Jurkat, Clone E6-1 (cell line): ENCODE data around the gene UHRF1. TPM values are rescaled to one million over a fixed set of nuclear protein-coding genes. Genes with fewer than 3 reads are reported as not detected.
"Not testable (repeated sequence)": the region's sequence is repeated elsewhere in the genome, so short reads cannot be mapped to it uniquely, and the experiment has no call there.

Experiments used
- DNase-seq: peaks from one replicate; pipeline ENCODE4 v3.0.0-alpha.2; 2011; ENCODE audit warnings: low read depth, low spot score
- H3K4me3 ChIP-seq: 2 replicates; pipeline ENCODE4 v1.5.1; 2011; ENCODE audit warnings: mild to moderate bottlenecking, low read length, control low read depth, moderate library complexity
- polyA plus RNA-seq: library from polyadenylated mRNA; unstranded; fragments of >200 nt; gene quantifications from one replicate; pipeline ENCODE4 v1.2.1, GENCODE V29; 2012; ENCODE audit warnings: missing spikeins; ENCODE audit not compliant: insufficient read length, insufficient read depth

UHRF1 gene
- 50.4 TPM for polyA plus RNA-seq

GRCh38 chr19:4909156-4909896 is at the start of gene UHRF1:
Gene UHRF1 (plus strand): TSS chr19:4909501. CDS start chr19:4910886, 1,385 bp downstream.
- peak; percentile 81 for DNase-seq
- peak within 1 kb of the TSS; percentile 98 for H3K4me3 ChIP-seq

GRCh38 chr19:4859697-4860096 is 49.6 kb upstream of the UHRF1 start:
- H3K4me3 ChIP-seq = no peak overlapping the region
- no peak for DNase-seq

GRCh38 chr19:4861147-4861546 is 48.2 kb upstream of the UHRF1 start:
- DNase-seq = no peak

DNA sequence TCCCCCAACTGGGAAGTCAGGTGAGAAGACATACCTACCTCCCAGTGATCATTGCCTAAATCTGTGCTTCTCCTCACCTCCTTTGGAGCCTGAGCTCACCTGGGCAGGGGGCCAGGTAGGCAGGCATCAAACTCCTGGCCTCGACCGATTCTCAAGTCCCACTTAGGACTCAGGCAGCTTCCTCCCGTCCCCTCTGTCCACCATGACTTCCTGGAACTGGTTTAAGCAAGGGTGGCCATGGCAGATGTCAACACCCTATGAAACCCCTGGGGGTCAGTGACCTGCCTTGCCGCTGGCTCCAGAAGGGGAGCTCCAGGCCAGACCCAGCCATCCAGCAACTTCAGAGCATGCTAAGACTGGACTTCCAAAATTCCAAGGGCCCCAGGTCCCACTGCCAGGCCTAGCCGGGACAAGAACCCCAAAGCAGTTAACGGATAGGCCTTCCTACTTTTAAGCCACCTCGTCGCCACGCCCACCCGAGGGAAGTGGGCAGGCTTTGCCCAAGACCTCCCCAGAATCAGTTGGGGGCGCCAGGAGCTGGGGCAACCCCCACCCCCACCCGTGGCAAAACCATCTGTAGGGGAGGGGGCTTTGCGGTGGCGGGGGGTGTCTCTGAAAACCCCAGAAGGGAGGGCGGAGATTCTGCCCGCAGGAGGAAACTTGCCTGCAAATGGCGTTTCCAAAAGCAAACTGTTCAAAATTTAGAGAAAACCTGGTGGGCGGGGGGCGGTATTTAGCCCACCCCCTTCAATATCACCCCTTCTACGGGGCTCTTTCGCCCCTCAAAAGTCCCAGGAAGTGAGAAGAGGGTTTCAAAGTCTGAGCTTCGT is 42.5 kb upstream of the UHRF1 start:
- H3K4me3 ChIP-seq = peak overlapping the region; percentile 72
- DNase-seq = peak; percentile 51

More at GRCh38 chr19:4861147-4861546, 48.2 kb upstream of the UHRF1 start:
- H3K4me3 ChIP-seq = no peak overlapping the region

- peak; percentile 86 for DNase-seq
- peak within 1 kb of the TSS; percentile 72 for H3K4me3 ChIP-seq
Observed at GRCh38 chr19:4867534-4868285, 41.6 kb upstream of the UHRF1 start, which contains the start of gene PLIN3. Gene PLIN3 (minus strand): TSS chr19:4867667. CDS start chr19:4861394, 6,273 bp downstream.

DNA sequence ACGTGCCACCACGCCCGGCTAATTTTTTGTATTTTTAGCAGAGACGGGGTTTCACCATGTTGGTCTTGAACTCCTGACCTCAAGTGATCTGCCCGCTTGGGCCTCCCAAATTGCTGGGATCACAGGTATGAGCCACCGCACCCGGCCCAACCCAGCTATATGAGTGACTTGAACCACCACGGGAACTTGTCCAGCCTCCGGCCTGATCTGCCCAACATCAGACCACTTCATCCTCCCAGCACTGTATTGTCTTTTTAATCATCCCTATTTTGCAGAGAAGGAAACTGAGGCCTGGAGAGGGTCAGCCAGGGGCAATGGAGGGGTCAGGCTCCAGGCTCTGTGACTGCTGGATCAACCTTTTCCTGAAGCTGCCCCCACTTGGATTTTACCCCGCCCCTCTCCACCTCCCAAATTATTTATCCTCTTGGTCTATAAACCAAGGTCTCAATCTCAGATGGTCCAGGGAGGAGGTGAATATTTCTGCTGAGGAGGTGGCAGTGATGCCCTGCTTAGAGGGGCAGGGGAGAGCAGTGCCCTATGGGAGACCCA is 40.9 kb upstream of the UHRF1 start:
- no peak overlapping the region for H3K4me3 ChIP-seq
- DNase-seq = no peak

GRCh38 chr19:4870025-4870700 is 39.1 kb upstream of the UHRF1 start:
- no peak for DNase-seq
- no peak overlapping the region for H3K4me3 ChIP-seq

GRCh38 chr19:4871711-4872110 is 37.6 kb upstream of the UHRF1 start:
- H3K4me3 ChIP-seq = no peak overlapping the region
- no peak for DNase-seq

GRCh38 chr19:4873930-4874329 is 35.4 kb upstream of the UHRF1 start:
- no peak overlapping the region for H3K4me3 ChIP-seq
- no peak for DNase-seq

DNA sequence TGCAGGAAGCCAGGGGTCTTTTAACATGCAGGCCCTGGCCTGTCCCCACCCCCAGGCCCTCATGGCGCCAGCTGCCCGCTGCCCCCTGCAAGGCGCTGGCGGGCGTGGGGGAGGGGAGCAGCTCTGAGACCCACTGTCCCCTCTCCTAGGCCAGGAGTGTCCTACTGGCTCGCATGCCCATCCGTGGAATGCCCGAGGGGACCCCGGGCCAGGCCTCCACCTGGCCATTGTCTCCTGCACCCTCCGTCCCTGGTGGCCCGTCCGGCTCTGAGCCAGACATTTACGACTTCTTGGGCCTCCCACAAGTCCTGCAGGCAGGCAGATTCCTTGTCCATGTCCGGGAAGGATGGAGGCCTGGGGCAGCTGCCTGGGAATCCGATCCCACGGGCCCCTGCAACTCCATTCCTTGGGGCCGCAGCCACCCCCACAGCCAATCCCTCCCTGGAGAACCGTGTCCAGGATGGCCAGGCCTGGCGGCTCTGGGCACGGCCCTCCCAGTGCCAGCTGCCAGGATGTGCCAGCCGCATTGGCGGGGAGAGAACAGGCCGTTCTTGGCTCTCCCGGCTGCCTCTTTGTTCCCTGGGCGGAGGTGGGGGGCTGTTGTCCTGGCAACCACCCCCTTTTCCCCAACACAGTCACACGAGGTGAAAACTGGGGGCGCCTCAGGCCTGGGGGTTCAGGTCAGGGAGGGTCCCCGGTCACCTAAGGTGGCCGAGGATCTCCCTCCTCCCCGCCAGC is 31.4 kb upstream of the UHRF1 start:
- H3K4me3 ChIP-seq = no peak overlapping the region
- no peak for DNase-seq

- H3K4me3 ChIP-seq = peak overlapping the region; percentile 7; the same call in 1 of the 2 replicates
- peak; percentile 86 for DNase-seq
Observed at GRCh38 chr19:4878491-4878968, 30.8 kb upstream of the UHRF1 start.

GRCh38 chr19:4879041-4879440 is 30.3 kb upstream of the UHRF1 start:
- DNase-seq = no peak
- H3K4me3 ChIP-seq = peak overlapping the region; percentile 7; the same call in 1 of the 2 replicates

GRCh38 chr19:4882874-4883273 is 26.4 kb upstream of the UHRF1 start:
- not testable (repeated sequence) for DNase-seq, H3K4me3 ChIP-seq

DNA sequence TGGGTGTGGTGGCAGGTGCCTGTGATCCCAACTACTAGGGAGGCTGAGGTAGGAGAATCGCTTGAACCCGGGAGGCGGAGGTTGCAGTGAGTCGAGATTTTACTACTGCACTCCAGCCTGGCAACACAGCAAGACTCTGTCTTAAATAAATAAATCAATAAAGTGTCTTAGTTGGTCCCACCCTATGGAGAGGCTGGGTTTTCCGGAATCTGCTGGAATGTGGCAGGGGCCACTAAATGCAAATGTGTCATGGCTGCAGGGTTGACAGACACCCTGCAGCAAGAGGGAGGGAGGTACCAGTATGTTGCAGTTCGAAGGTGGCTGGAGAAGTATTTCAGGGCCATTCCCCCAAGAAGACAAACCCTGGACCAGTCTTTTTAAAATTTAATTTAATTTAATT is 24.3 kb upstream of the UHRF1 start:
- not testable (repeated sequence) for H3K4me3 ChIP-seq, DNase-seq

DNA sequence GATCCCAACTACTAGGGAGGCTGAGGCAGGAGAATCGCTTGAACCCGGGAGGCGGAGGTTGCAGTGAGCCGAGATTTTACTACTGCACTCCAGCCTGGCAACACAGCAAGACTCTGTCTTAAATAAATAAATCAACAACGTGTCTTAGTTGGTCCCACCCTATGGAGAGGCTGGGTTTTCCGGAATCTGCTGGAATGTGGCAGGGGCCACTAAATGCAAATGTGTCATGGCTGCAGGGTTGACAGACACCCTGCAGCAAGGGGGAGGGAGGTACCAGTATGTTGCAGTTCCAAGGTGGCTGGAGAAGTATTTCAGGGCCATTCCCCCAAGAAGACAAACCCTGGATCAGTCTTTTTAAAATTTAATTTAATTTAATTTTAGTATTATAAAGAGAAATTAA is 21.5 kb upstream of the UHRF1 start:
- not testable (repeated sequence) for H3K4me3 ChIP-seq, DNase-seq

DNA sequence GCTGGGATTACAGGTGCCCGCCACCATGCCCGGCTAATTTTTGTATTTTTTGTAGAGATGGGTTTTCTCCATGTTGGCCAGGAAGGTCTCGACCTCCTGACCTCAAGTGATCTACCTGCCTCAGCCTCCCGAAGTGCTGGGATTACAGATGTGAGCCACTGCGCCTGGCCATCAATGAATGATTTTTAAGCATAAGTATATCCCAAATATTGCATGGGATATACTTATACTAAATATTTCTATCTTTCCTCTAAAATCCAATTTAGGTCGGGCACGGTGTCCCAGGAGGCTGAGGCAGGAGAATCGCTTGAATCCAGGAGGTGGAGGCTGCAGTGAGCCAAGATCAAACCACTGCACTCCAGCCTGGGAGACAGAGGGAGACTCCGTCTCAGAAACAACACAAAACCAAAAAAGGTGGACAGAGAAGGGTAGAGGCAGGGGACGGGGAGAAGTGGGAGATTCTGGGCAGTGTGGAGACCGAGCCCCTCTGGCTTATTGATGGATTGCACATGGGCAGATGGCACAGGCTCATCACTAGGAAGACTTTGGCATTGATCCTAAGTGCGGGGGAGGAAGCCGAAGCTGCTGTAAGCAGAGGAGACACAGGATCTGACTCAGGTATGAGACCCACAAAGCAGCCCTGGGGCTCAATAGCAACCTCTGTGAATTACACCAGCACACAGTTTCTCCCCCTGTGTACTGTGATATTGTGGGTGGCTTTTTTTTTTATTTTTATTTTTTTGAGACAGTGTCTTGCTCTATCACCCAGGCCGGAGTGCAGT is 20.1 kb upstream of the UHRF1 start:
- H3K4me3 ChIP-seq = no peak overlapping the region
- DNase-seq = no peak

GRCh38 chr19:4891066-4891465 is 18.2 kb upstream of the UHRF1 start:
- H3K4me3 ChIP-seq = no peak overlapping the region
- DNase-seq = no peak
